22Rv1 (cell line): ENCODE data around the gene MAPK8IP1.

Experiments used
- ZFX ChIP-seq: fragments of 450-650 bp; IDR thresholded peaks from 2 replicates; pipeline ENCODE4 v1.6.1; 2017; ENCODE audit warnings: antibody characterized with exemption, borderline replicate concordance
- TF ChIP-seq, protein P1 (sequence below): fragments of 450-650 bp; IDR thresholded peaks from 2 replicates; pipeline ENCODE4 v1.5.1; 2017; ENCODE audit warnings: mild to moderate bottlenecking

DNA sequence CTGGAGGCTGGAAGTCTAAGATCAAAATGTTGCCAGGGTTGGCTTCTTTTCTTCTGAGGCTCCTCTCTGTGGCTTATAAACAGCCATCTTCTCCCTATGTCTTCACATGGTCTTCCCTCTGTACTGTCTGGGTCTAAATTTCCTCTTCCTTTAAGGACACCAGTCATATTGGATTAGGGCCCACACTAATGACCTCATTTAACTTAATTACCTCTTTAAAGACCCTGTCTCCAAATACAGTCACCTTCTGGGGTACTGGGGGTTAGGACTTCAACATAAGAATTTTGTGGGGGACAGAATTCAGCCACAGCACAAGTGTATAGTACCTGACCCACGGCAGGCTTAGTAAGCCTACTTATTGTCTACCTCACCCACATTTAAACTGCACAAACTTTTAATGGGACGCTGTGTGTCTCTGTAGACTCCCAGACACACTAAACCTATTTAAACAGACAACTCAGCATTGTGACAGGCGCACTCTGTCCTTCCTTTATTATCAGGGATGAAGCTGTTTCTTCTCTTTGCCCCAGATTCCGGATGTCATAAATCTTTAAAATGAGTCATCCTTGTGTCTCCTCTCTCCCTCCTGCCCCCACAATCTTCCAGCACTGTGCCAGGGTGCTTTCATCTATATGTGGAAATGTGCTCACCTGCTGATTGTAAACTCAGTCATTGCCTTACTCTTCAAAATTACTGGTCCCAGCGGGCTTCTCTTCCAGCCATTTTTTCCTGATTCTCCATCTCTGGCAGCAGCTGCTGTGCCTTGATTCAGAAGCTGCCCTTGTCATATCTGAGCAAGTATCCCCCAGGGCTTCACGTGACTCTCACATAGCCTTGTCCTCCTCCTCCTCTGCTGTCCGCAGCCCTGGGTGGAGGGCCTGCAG lies 5.4 kb upstream of the MAPK8IP1 start:
- no peak for TF ChIP-seq ZFX
- TF ChIP-seq, protein P1, sequence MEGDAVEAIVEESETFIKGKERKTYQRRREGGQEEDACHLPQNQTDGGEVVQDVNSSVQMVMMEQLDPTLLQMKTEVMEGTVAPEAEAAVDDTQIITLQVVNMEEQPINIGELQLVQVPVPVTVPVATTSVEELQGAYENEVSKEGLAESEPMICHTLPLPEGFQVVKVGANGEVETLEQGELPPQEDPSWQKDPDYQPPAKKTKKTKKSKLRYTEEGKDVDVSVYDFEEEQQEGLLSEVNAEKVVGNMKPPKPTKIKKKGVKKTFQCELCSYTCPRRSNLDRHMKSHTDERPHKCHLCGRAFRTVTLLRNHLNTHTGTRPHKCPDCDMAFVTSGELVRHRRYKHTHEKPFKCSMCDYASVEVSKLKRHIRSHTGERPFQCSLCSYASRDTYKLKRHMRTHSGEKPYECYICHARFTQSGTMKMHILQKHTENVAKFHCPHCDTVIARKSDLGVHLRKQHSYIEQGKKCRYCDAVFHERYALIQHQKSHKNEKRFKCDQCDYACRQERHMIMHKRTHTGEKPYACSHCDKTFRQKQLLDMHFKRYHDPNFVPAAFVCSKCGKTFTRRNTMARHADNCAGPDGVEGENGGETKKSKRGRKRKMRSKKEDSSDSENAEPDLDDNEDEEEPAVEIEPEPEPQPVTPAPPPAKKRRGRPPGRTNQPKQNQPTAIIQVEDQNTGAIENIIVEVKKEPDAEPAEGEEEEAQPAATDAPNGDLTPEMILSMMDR: no peak
